COLO668 (cell line): ENCODE measurements around the gene SERTAD4.
A peak's percentile ranks its signal among the peaks of the same experiment; 100 is the strongest.
"Not testable (repeated sequence)": the region's sequence is repeated elsewhere in the genome, so short reads cannot be mapped to it uniquely, and the experiment has no call there.

Experiments
- DNase-seq: peaks from one replicate; lab custom pipeline; 2025; ENCODE audit not compliant: unreplicated experiment; lab: John Stamatoyannopoulos, UW

Gene SERTAD4

DNA sequence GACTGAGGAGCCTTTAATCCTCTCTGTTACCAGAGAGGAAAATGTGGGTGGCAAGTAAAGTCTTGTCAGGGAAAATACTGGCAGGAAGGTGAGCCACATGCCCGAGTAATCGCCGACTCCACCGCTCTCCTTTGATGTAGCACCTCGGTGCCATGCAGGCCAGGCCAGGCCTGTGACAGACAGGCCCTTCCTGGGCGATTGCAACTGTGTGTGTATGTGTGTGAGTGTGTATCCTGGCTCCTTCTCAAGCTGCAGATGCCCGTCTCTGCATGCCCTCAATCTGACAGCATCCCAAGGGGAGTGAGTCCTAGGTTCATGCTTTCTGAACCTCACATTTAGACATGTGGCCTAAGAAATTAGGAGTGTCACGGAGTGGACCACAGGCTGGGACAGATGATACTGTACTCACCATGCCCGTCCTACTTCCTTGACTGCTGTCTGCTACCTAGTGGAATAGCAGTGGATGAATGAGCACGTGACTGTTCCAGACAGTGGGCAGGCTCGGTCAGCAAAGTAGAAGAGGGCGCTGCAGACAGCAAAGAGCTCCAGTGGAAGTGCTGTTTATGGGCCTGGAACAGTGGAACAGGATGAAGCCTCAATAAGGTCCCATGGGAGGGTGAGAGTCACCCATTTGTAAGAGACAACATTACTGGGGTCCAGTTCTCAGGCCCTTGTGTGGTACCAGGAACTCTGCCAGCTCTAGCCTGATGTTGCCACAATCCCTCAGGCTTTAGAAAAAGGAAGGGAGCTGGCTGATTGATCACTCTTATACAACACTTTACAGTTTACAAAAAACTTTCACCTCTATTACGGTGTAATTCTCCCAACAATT lies 25.3 kb downstream of the SERTAD4 start:
- DNase-seq, result no peak

DNA sequence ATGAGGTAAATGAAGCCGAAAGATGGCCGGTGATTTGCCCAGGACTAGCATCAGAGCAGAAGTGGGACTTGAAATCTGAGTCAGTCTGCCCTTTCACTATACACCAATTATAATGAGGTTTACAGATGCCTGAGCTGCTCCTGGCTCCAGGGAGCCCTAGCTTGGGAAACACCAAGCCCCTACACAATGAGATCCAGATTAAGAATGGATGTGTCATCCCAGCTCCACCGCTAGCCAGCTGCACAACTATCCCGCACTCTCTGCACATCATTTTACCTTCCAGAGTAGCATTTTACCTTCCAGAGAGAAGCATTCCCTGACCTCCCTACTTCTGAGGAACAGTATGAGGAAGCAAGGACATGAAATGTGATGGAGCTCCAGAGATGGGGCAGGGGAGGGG lies 27.0 kb downstream of the SERTAD4 start:
- DNase-seq, result no peak

- no peak for DNase-seq
These were observed 27.5 kb downstream of the SERTAD4 start for GRCh38 chr1:210260096-210260495.

DNA sequence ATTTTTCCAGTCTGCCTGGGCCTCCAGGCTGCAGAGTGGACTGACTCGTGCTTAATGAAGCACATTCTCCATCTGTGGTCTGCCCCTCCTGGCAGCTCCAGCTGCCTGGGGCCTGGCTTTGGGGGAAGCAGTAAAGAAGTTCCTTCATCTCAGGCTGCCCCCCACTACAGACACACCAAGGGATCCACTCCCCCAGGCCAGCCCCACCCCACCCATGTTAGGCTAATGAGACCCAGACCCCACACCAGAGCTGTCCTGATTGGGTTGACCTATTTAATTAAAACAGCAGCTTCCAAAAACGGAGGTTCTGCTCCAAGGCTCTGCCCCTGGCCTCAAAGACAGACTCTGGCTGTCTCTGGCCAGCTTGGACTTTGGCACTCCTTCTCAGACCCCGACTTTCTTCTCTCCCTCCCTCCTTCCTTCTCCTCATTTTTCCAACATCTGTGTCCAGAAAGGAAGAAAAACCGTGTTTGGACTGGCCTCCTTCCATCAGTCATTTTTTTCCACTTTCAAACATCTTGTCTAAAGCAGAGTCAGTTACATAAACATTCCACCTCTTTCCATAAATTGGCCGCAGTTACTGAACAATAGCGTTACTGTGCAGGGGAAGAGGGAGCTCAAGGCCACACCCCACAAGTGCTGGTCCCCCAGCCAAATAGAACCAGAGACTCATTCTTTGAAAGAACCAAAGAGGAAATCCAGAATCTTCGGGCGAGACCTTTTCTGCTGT lies 29.7 kb downstream of the SERTAD4 start:
- DNase-seq, result no peak

DNA sequence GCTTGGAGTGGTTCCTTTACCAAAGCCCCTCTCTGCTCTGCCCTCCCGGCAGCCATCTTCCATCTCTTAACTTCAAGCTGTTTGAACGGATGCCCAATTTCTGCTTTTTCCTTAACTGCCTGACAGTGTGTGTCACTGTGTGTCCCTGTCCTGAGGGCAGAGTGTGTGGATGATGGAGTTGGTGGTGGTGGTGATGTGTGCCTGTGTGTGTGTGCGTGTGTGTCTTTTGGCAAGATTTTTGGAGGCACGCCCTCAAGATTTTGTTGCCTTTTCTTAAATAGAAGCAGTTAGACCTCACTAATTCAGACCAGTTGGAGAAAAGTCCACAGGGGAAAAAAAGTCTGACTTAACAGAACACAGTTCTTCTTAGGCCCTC lies 30.3 kb downstream of the SERTAD4 start:
- no peak for DNase-seq

DNA sequence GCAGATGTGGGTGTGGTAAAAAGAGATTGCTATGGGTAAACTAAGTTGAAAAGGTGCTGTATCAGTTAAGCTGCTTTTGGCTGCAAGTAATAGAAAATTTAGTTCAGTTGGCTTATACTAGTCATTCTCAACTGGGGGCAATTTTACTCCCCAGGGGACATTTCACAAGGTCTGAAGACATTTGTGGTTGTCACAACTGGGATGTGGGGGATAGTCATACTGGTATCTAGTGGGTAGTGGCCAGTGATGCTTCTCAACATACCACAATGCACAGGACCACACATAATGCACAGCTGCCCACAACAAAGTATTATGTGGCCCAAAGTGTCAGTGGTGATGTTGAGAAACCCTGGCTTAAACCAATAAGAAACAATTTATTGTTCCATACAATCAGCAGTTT lies 31.4 kb downstream of the SERTAD4 start:
- no peak for DNase-seq

GRCh38 chr1:210264496-210265380 lies 32.1 kb downstream of the SERTAD4 start:
- DNase-seq, result no peak

DNA sequence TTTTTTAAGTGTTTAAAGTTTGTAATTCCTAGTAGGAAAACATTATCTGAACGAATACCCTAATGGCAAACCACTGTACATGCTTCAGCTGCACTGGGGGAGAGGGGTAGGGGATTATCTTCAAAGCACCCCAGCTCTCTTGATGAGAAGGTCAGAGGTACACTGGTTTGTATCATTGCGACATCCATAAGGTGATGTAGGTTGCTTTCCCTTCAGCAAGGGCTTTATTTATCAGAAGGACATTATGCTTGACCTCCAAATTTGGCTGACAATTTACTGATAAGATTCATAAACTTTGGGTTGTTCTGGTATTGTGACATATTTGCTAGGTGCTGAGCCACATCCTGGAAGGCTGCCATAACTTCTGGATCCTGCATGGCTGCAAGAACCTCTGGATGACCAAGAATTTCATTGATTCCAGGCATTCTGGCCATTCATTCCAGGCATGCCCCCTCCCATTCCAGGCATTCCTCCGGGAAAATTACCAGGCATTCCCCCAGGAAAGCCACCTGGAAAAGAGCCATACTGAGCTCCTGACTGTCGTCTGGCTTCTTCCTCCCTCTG lies 32.9 kb downstream of the SERTAD4 start:
- DNase-seq, result not testable (repeated sequence)

DNA sequence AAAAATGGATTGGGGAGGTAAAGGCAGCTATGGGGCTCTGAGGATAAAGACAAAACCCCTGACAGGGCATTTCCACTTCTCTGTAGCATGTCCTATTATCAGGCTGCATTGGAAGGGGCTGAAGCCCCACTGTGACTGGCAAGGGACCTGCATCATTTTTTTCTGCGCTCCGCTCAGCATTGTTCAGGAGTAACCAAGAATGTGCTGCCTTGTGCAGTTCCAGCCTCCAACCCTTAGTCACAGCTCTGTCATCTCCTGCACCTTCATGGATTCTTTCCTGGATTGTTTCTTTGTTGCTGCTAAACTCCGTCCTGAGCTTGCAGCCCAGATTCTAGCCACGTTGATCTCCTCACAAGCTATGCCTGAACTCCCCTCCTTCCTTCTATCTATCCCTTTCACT lies 37.4 kb downstream of the SERTAD4 start:
- DNase-seq, result no peak

GRCh38 chr1:210272666-210273065 lies 40.1 kb downstream of the SERTAD4 start:
- peak; percentile 32 for DNase-seq

GRCh38 chr1:210280221-210280620 lies 47.6 kb downstream of the SERTAD4 start:
- DNase-seq, result no peak

DNA sequence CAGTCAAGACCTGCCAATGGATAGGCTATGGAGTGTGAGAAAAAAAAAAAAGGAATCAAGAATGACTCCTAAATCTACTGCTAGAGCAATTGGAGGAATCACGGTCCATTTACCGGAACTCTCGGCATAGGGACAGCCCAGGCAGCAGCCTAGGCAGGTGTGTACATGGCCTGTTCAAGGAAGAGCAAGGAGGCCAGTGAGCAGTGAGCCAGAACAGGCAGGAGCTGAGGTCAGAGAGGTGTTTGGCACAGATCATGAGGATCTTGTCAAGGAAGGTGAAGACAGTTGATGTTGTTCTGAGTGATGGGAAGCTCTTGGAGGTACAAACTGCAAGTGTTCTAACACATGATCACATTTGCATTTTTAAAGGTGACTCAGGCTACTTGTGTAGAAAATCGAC lies 55.5 kb downstream of the SERTAD4 start:
- no peak for DNase-seq

DNA sequence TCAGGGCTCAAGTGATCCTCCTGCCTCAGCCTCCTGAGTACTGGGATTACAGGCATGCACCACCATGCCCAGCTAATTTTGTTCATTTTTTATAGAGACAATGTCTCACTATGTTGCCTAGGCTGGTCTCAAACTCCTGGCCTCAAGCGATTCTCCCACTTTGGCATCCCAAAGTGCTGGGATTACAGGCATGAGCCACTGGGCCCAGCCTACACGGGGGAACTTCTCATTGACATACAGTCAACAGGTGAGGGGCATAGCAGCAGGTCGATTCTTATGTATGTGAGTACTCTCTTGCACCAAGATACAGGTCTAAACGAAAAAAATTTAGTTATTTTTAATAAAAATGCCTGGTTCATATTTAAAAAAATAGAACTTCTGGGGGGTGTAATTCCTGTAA lies 56.7 kb downstream of the SERTAD4 start:
- DNase-seq, result no peak

- DNase-seq, result no peak
These were observed 58.6 kb downstream of the SERTAD4 start for GRCh38 chr1:210291081-210291764.

DNA sequence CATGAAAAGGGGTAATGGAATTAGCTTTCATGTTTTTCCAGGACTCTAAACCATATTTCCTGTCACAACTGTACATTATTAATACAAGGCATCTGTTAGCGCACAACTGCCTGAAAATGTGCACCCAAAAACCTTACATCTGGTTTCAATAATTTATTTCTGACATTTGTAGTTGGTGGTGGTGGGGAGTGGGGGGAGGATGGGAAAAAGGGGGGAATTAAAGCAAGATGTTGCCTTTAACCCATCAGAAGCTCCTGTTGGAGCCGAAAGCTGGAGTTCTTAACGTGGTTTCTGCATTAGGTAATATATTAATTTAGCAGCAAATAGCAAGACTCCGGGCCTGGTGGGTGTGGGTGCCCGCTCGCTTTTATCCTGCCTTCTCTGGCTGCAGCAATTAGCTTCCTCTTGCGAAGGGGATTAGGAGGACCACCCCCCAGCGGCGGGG lies 59.2 kb downstream of the SERTAD4 start:
- no peak for DNase-seq

DNA sequence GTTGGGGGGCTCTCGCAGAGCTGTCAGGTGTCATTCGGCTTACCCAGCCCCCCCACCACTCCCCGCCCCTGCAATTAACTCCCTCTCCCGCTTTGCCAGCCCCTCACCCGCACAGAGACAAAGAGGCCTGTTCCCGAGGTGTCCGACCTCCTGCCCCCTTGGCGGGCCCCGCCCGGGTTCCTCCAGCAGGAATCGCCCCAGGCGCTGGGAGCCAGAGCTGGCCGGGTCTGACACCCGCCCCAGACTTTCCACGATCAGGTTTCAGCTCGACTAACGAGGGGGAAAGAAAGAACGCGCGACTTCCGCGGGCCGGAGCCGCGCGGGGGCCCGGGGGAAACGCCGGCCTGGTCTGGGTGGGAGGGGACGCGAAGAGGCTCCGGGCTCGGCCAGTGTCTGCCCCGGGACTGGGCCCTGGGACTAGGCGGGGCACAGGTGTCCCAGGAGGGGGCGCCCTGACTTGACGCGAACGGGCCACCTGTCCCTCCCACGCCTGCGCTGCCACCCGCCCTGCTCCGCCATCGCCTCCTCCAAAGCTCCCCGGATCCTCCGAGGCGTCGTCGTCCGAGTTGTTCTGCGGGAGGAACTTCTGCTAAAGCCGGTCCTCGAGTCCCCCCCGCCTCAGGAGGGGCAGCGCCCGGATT lies 59.8 kb downstream of the SERTAD4 start:
- DNase-seq, result peak; percentile 92

- no peak for DNase-seq
These were observed 60.6 kb downstream of the SERTAD4 start for GRCh38 chr1:210293171-210293607.

GRCh38 chr1:210294999-210295745 lies 62.6 kb downstream of the SERTAD4 start:
- peak; percentile 74 for DNase-seq
